CD4-positive, alpha-beta T cell treated with Interleukin-17A for 1 hour (primary cell): ENCODE measurements around the gene GINS1.

ENCODE experiments used
- DNase-seq: peaks from one replicate; pipeline ENCODE4 v3.0.0-alpha.2; 2020

The GINS1 gene

GRCh38 chr20:25478889-25479568, 71.6 kb downstream of the GINS1 start:
- no peak for DNase-seq

- DNase-seq: no peak
These were observed 72.2 kb downstream of the GINS1 start for GRCh38 chr20:25479638-25480037.

- no peak for DNase-seq
These were observed 72.7 kb downstream of the GINS1 start for GRCh38 chr20:25480156-25480555.

DNA sequence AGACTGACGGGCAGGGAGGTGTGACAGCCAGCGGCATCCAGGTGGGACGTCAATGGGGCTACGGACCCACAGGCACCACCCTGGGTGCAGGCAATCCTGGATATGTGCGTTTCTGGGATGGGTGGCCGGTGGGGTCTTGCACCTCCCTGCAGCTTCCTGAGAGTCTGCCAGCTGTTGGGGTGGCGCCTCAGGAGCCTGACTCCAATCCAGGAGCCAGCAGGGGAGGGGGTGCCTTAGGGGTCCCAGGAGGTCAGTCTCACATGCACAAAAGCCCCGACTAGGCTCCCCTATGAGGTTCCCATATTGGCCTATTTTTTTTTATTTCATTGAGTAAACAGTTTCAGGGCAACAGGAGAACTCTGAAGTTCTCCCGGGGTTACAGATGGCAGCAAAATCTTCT, 73.3 kb downstream of the GINS1 start:
- no peak for DNase-seq

GRCh38 chr20:25481235-25481917, 73.9 kb downstream of the GINS1 start:
- DNase-seq: no peak

DNA sequence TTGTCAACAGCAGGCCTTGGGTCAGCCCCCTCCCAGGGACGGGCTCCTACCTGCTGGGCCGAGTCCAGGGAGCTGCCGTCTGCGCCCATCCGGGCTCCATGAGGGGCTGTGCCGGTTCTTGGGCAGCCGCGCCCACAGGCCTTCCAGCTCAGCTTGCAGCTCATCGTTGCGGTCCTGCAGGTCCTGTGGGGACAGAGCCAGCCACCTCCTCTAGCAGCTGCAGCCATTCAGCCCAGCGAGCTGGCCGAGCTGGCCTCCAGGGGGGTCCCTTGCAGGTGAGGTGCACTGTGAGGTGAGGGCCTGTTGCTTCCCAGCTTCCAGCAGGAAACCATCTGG, 74.4 kb downstream of the GINS1 start:
- no peak for DNase-seq

DNA sequence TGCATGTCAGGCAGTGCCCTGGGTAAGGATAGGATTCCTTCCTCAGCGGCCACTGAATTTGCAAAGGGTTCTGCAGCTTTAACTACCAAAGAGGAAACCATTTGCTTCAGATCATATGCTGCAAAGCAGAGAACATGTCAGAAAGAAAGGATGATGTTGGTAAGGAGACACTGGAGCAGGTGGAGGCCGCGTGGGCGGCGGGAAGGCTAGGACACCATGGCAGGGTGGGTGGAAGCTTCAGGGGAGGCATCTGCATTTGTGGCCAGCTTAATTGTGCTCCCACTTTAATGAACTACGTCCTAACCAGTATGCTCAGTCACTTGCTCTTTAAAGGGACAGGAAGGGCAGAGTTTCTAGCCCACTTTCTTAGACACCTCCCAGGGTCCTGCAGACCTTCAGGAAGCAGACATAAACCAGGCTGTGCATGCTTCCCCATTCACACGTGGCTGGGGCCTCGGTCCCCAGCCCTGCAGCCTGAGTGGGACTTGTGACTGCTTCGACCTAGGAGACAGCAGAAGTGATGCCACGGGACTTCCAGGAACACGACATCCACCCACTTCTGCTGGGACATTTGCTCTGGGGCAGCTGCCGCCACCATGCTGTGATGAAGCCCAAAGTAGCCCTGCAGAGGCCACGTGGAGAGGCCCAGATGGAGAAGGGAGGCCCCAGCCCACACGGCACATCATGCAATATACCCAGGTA, 76.1 kb downstream of the GINS1 start:
- no peak for DNase-seq

GRCh38 chr20:25484224-25484846, 76.9 kb downstream of the GINS1 start:
- DNase-seq: no peak

GRCh38 chr20:25484911-25485511, 77.5 kb downstream of the GINS1 start:
- DNase-seq: no peak

GRCh38 chr20:25485872-25486271, 78.4 kb downstream of the GINS1 start:
- no peak for DNase-seq

DNA sequence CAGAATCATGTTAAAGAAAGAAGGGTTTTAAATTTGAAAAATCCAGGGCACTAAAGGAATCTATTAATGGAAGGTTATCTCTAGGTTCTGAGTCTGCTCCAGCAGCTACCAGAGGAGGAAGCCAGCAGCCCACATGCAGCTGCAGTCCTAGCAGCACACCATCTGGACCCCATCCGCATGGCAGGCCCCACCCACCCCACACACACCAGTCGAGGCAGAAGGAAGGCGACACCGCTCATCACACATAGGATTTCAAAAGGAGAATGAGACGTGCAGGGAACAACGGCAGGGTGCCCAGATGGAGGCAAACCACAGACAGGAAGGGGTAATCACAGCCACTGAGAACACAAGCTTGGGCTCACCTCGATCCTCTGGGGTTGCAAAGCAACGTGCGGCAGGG, 78.9 kb downstream of the GINS1 start:
- DNase-seq: no peak

DNA sequence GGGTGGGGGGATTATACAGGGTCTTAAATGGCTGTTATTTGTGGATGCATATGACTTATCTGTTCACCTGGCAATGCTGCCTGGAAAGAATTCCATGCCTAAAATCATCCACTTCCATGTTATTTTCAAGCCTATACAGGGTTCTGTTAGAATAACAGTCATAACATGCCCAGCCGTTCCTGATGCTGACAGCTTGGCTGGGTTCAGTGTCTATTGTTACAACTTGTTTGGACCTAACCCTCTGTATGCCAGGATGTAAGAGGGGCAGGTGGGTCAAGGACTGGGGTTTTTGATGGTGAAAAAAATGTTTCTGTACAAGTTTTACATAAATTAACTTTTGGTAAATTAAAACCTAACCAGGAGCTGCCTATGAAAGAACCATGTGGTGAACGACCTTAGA, 79.8 kb downstream of the GINS1 start:
- DNase-seq: no peak

DNA sequence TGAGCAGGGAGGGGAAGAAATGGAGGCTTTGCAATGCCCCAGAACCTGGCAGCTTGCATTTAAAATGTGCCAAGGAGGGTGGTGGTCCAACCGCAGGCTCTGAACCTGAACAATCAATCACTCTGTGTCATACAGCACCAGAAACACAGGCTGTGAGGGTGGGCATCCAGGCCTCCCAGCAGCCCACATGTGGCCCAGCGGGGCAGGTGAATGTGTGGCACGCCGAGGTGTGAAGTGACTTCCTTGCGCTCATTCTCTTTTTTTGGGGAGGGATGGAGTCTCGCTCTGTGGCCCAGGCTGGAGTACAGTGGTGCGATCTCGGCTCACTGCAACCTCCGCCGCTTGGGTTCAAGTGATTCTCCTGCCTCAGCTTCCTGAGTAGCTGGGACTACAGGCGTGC, 80.5 kb downstream of the GINS1 start:
- DNase-seq: no peak

DNA sequence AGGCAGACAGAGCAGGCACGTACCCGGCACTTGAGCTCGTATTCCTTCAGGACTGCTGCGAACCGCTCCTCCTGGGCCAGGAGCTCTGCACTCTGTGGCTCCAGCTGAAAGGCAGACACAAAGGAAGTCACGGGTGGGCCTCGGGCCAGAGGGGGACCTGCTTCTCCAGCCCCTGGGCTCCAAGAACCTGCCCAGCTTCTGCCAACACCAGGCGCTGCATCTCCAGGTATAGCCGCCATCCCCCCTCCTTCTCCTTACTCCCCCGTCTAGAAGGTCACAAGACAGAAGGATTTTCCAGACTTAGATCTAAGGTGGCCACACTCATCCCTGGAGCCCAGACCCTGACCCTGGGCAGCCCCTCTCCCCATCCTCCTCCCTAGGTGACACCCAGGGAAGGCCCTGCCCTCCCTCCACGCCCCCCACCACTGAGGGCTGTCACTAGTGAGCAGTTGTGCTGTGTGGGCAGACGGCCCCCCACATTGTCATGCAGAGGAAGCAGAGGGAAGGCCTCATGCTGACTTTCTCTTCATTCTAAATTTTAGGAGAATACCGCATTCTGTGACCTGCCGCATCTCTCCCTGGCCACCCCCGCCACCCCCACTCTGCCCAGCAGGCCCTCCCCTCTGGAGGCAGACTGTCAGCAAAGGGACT, 81.9 kb downstream of the GINS1 start:
- DNase-seq: no peak

GRCh38 chr20:25490656-25491445, 83.4 kb downstream of the GINS1 start:
- no peak for DNase-seq

- no peak for DNase-seq
These were observed 84.1 kb downstream of the GINS1 start for GRCh38 chr20:25491446-25492038.

DNA sequence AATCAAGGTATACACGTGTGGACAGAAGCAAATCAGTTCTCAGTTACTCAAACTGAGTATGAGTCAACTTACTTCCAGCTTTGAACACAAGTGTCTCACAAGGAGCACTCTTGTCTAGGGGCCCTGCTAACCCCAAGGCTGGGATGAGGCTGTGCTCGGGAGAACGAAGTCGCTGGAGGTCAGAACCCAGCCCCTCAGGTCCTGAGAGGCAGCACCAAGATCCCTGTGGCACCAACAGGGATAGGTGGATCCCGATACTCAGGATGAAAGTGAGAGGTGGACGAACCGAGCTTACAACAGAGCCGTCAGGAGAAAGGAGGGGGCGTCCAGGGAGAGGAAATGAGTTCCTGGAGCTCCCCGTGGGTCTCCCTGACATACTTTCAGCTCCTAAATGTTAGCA, 85.7 kb downstream of the GINS1 start:
- no peak for DNase-seq

DNA sequence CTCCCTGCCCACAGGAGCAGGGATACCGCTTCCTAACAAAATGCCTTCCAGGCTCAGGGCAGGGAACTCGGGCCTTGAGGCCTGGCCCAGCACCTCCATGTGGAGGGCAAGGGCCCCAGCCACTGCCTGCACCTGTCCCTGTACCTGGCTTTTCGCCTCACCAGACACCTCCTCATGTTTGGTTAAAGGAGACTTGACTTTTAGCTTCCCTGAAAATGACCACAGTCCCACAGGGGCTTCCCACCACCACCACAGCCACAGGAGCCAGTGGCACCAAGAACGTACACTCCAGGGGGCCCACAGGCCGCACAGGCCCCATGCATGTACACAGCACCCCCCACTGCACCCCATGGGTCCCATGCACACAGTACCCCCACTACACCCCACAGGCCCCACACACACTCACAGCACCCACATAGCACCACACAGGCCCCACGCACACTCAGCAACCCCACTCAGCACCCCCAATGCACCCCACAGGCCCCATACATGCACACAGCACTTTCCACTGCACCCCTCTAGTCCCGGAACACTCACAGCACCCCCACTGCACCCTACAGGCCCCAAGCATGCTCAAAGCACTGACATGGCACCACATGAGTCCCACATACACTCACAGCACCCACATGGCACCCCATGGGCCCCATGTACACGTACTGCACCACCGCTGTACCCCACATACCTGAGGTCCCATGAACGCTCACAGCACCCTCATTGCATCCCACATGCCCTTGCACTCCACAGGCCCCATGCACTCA, 86.5 kb downstream of the GINS1 start:
- no peak for DNase-seq

DNA sequence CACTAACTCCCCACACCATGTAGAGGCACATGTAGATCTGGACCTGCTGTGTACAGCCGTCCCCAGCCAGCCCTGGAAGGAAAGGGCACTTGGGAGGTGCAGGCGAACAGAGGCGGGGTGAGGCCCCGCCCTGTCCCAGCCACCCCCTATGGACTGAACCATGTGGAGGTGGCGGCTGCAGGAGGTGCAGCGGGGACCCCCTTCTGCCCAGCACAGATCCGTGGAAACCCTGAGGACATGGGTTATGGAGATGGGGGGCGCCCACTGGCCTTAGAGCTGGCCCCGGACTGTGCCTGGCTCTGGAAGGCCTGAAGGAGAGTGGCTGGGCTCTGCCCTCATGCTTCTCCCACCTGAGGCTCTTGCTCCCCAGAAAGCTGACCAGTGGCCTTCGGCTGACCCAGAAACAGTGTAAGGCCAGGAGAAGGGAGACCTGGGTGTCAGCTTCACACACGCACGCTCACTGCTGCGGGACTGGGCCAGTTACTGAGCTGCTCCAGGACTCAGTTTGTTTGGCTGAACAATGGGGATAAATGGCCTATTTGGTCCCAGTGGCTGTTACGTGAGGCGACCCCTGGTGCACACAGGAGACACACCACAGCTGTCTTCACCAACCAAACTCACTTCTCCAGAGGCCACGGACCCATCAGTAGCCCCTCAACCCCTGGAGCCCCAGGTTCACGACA, 87.2 kb downstream of the GINS1 start:
- no peak for DNase-seq

GRCh38 chr20:25495189-25495824, 87.8 kb downstream of the GINS1 start:
- DNase-seq: no peak
